Measurements from ENCODE around the gene DMC1. TPM values are rescaled to one million over a fixed set of nuclear protein-coding genes. Genes with fewer than 3 reads are reported as not detected.
"Not testable (repeated sequence)": the region's sequence is repeated elsewhere in the genome, so short reads cannot be mapped to it uniquely, and the experiment has no call there.

The DMC1 gene
- total RNA-seq, 1 experiment from 2014 or later: 0.89 TPM

DNA sequence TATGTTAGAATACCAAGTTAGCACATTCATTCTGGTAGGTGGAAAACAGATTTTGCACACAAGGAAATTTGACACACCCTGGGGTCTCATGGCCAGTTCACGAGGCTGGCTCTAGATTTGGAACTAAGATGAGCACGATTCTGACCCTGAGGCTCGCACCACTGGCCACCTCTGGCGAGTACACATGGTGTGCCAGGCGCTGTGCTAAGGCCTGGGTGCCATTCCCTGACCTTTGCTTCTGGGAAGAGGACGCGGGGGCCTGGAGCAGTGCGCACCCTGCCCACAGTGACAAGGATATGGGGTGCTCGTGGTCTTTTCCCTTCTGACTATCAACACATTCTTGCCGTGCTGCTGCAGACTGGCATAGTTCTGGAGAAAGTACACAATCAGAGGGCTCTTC lies 29.5 kb upstream of the DMC1 start:
- ChIA-PET POLR2A (no interaction called here), CTCF (no interaction called here), RAD21 (ENCODE audit: low non-redundant PET in 1 of 2, low total read pairs in 2 of 2, uncharacterized antibody in 2 of 2, unreplicated experiment in 2 of 2) (no interaction called here)
- Histone ChIP-seq H3K4me1 (ENCODE audit: control insufficient read depth in 1 of 2, insufficient read depth in 2 of 2, low read length in 2 of 2) (no peaks in the 10 kb centered on the region), H3K4me2 (ENCODE audit: low read length) (no peak overlapping the region), H3K9ac (ENCODE audit: low read length) (no peak overlapping the region), H3K9me2 (ENCODE audit: insufficient read depth) (no peaks in the 10 kb centered on the region), H3K36me3 (ENCODE audit: control insufficient read depth in 1 of 2, insufficient read depth in 2 of 2, low read length in 2 of 2) (no peaks in the 10 kb centered on the region; a peak in 1 of 4 replicates), H2AFZ (ENCODE audit: low read depth, low read length, poor library complexity, severe bottlenecking) (no peak overlapping the region), H3K27ac (ENCODE audit: low read depth, low read length) (no peak overlapping the region), H3K4me3 (replicated peaks in 1 of 2; ENCODE audit: low read depth in 1 of 2, low read length in 2 of 2) (no peak overlapping the region), H4K20me1 (ENCODE audit: insufficient read depth) (no peaks in the 10 kb centered on the region), H3K9me3 (ENCODE audit: control insufficient read depth in 1 of 2, insufficient read depth in 1 of 2, low read depth in 1 of 2, low read length in 2 of 2) (no peaks in the 10 kb centered on the region), H3K79me2 (ENCODE audit: insufficient read depth, low read length) (no peaks in the 10 kb centered on the region), H3K27me3 (ENCODE audit: insufficient read depth, low read length) (no peaks in the 10 kb centered on the region)
- TF ChIP-seq CBX3 (IDR thresholded peaks at IDR 0.05; ENCODE audit: low read depth): no peak
- TF ChIP-seq, protein P1, sequence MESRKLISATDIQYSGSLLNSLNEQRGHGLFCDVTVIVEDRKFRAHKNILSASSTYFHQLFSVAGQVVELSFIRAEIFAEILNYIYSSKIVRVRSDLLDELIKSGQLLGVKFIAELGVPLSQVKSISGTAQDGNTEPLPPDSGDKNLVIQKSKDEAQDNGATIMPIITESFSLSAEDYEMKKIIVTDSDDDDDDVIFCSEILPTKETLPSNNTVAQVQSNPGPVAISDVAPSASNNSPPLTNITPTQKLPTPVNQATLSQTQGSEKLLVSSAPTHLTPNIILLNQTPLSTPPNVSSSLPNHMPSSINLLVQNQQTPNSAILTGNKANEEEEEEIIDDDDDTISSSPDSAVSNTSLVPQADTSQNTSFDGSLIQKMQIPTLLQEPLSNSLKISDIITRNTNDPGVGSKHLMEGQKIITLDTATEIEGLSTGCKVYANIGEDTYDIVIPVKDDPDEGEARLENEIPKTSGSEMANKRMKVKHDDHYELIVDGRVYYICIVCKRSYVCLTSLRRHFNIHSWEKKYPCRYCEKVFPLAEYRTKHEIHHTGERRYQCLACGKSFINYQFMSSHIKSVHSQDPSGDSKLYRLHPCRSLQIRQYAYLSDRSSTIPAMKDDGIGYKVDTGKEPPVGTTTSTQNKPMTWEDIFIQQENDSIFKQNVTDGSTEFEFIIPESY (IDR thresholded peaks at IDR 0.05; ENCODE audit: extremely low read depth, insufficient replicate concordance, low read length): no peak
- no peak for TF ChIP-seq RAD21 (IDR thresholded peaks at IDR 0.05; ENCODE audit: low read depth)
- no TSS peak for BruUV-seq (replicated peaks)
- intact Hi-C loops (cut with micrococcal nuclease): no loop called here
- DNase-seq (ENCODE audit: low read depth, low spot score) (no peak), ATAC-seq (no peak)

DNA sequence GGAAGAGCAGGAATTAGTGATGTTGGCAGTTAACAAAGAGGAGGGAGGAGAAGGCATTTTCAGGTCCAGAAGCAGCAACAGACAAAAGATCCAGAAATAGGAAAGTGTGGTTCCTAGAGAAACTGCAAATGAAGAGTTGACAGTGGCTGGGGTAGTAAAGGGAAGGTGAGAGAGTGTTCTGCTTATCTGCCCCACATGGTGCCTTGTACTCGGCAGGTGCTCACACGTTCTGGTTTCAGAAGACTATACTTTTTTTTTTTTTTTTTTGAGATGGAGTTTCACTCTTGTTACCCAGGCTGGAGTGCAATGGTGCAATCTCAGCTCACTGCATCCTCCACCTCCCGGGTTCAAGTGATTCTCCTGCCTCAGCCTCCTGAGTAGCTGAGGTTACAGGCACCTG lies 12.9 kb upstream of the DMC1 start:
- H4K20me1 ChIP-seq (ENCODE audit: insufficient read depth); RAD21 ChIA-PET (ENCODE audit: low non-redundant PET in 1 of 2, low total read pairs in 2 of 2, uncharacterized antibody in 2 of 2, unreplicated experiment in 2 of 2); H3K36me3 ChIP-seq (ENCODE audit: control insufficient read depth in 1 of 2, insufficient read depth in 2 of 2, low read length in 2 of 2); H3K9me2 ChIP-seq (ENCODE audit: insufficient read depth); intact Hi-C loops (cut with micrococcal nuclease); H3K9ac ChIP-seq (ENCODE audit: low read length); DNase-seq (ENCODE audit: low read depth, low spot score); H3K4me3 ChIP-seq (replicated peaks in 1 of 2; ENCODE audit: low read depth in 1 of 2, low read length in 2 of 2); POLR2A ChIA-PET; H3K4me2 ChIP-seq (ENCODE audit: low read length); H3K9me3 ChIP-seq (ENCODE audit: control insufficient read depth in 1 of 2, insufficient read depth in 1 of 2, low read depth in 1 of 2, low read length in 2 of 2); H3K79me2 ChIP-seq (ENCODE audit: insufficient read depth, low read length); H3K4me1 ChIP-seq (ENCODE audit: control insufficient read depth in 1 of 2, insufficient read depth in 2 of 2, low read length in 2 of 2); CTCF ChIA-PET; ATAC-seq; H3K27me3 ChIP-seq (ENCODE audit: insufficient read depth, low read length); H2AFZ ChIP-seq (ENCODE audit: low read depth, low read length, poor library complexity, severe bottlenecking); BruUV-seq (replicated peaks); H3K27ac ChIP-seq (ENCODE audit: low read depth, low read length): not testable (repeated sequence)

Measured in HCT116 (cell line).